Mammary epithelial cell (primary cell): ENCODE data around the gene RNF223.

Experiments used
- EZH2 ChIP-seq: IDR thresholded peaks from 2 replicates; pipeline ENCODE4 v1.6.1; 2012; ENCODE audit warnings: low read length, inconsistent platforms, borderline replicate concordance
- TF ChIP-seq, protein P1 (sequence below), 2 donors: IDR thresholded peaks in 1 of 2; conservative IDR thresholded peaks in 1 of 2; 2 replicates each; pipeline ENCODE4 v1.5.1; 2011 to 2012; ENCODE audit warnings: inconsistent platforms in 2 of 2, low read length in 2 of 2, mild to moderate bottlenecking in 2 of 2, control low read depth in 1 of 2, low read depth in 1 of 2; ENCODE audit not compliant: insufficient read depth in 1 of 2; ENCODE audit errors: extremely low read depth in 1 of 2

DNA sequence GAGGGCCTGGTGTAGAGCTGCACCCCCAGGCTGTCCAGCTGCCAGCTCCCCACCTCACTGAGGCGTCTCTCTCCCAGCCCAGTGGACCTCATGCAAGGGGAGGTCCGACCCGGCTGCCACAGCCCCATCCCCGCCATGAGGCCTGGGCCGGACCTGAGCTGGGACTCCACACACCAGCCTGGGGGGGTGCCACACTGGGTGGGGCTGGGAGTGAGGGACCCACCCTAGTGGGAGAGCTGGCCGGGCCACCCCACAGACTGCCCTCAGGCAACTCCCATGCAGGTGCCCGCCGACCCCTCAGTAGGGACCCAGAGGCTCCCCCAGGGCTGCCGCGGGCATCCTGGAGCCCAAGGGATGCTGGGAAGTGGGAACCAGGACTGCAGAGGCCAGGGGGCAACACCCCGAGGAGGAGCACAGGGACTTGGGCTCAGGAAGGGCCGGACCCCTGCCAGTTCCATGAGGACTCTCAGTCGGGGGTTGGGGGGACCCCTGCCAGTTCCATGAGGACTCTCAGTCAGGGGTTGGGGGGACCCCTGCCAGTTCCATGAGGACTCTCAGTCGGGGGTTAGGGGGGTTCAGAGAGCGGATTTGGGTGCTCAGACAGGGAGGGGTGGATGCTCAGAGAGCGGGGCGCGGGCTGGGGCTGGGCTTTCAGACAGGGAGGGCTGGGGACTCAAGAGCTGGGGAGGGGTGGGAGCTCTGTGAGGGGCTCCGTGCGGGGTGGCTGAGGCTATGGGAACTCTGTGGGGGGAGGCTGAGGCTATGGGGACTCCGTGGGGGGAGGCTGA lies 1.2 kb upstream of the RNF223 start:
- TF ChIP-seq, protein P1, sequence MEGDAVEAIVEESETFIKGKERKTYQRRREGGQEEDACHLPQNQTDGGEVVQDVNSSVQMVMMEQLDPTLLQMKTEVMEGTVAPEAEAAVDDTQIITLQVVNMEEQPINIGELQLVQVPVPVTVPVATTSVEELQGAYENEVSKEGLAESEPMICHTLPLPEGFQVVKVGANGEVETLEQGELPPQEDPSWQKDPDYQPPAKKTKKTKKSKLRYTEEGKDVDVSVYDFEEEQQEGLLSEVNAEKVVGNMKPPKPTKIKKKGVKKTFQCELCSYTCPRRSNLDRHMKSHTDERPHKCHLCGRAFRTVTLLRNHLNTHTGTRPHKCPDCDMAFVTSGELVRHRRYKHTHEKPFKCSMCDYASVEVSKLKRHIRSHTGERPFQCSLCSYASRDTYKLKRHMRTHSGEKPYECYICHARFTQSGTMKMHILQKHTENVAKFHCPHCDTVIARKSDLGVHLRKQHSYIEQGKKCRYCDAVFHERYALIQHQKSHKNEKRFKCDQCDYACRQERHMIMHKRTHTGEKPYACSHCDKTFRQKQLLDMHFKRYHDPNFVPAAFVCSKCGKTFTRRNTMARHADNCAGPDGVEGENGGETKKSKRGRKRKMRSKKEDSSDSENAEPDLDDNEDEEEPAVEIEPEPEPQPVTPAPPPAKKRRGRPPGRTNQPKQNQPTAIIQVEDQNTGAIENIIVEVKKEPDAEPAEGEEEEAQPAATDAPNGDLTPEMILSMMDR (conservative IDR thresholded peaks at IDR 0.05 in 1 of 2, IDR thresholded peaks at IDR 0.05 in 1 of 2; ENCODE audit: extremely low read depth in 1 of 2, insufficient read depth in 1 of 2, low read depth in 1 of 2, low read length in 2 of 2), result no peak
- no peak for TF ChIP-seq EZH2
